Measurements from ENCODE around the gene TM4SF20.
A peak's percentile ranks its signal among the peaks of the same experiment; 100 is the strongest.

TM4SF20 gene

GRCh38 chr2:227407591-227408151 lies 28.6 kb upstream of the TM4SF20 start:
- Mint-ChIP-seq H3K27me3 (peaks cover 0 to 9% of the 10 kb centered on the region in 2 donors), H3K9me3 (no peaks in the 10 kb centered on the region), H3K27ac (no peak overlapping the region), H3K36me3 (ENCODE audit: insufficient read depth) (no peaks in the 10 kb centered on the region), H3K4me1 (ENCODE audit: low read depth in 2 of 2) (peaks cover 0 to 9% of the 10 kb centered on the region in 2 donors), H3K4me3 (no peak overlapping the region)
- ATAC-seq (replicated peaks) (no peak), DNase-seq (no peak)

- no peak for DNase-seq
Observed at GRCh38 chr2:227406177-227407031, 27.3 kb upstream of the TM4SF20 start.

GRCh38 chr2:227404585-227405271 lies 25.6 kb upstream of the TM4SF20 start:
- peak; percentile 24 for ATAC-seq (replicated peaks)
- Mint-ChIP-seq H3K27ac (no peak overlapping the region), H3K4me3 (no peak overlapping the region), H3K4me1 (ENCODE audit: low read depth in 2 of 2) (peaks cover 0 to 9% of the 10 kb centered on the region in 2 donors), H3K9me3 (no peaks in the 10 kb centered on the region), H3K27me3 (peaks cover 10 to 32% of the 10 kb centered on the region in 2 donors), H3K36me3 (ENCODE audit: insufficient read depth) (no peaks in the 10 kb centered on the region)
- no peak for DNase-seq

More at GRCh38 chr2:227406177-227407031, 27.3 kb upstream of the TM4SF20 start:
- H3K36me3 Mint-ChIP-seq (ENCODE audit: insufficient read depth) = no peaks in the 10 kb centered on the region
- peaks cover 0 to 9% of the 10 kb centered on the region in 2 donors for H3K4me1 Mint-ChIP-seq (ENCODE audit: low read depth in 2 of 2)
- H3K9me3 Mint-ChIP-seq = no peaks in the 10 kb centered on the region
- H3K27ac Mint-ChIP-seq = no peak overlapping the region
- no peak overlapping the region for H3K4me3 Mint-ChIP-seq
- ATAC-seq (replicated peaks) = no peak
- H3K27me3 Mint-ChIP-seq = peaks cover 5 to 19% of the 10 kb centered on the region in 2 donors

- DNase-seq (no peak), ATAC-seq (replicated peaks) (no peak)
- H3K9me3 Mint-ChIP-seq = no peaks in the 10 kb centered on the region
- H3K4me1 Mint-ChIP-seq (ENCODE audit: low read depth in 2 of 2) = peaks cover 0 to 9% of the 10 kb centered on the region in 2 donors
- H3K4me3 Mint-ChIP-seq = no peak overlapping the region
- no peaks in the 10 kb centered on the region for H3K36me3 Mint-ChIP-seq (ENCODE audit: insufficient read depth)
- H3K27me3 Mint-ChIP-seq = peaks cover 10 to 32% of the 10 kb centered on the region in 2 donors
- no peak overlapping the region for H3K27ac Mint-ChIP-seq
Observed at GRCh38 chr2:227402959-227403358, 23.9 kb upstream of the TM4SF20 start.

- no peaks in the 10 kb centered on the region for H3K36me3 Mint-ChIP-seq (ENCODE audit: insufficient read depth)
- no peaks in the 10 kb centered on the region for H3K9me3 Mint-ChIP-seq
- H3K4me3 Mint-ChIP-seq = no peak overlapping the region
- peaks cover 10 to 29% of the 10 kb centered on the region in 2 donors for H3K27me3 Mint-ChIP-seq
- peaks cover 0 to 9% of the 10 kb centered on the region in 2 donors for H3K4me1 Mint-ChIP-seq (ENCODE audit: low read depth in 2 of 2)
- DNase-seq (no peak), ATAC-seq (replicated peaks) (no peak)
- no peak overlapping the region for H3K27ac Mint-ChIP-seq
Observed at GRCh38 chr2:227402321-227402720, 23.2 kb upstream of the TM4SF20 start.

GRCh38 chr2:227401550-227401949 lies 22.4 kb upstream of the TM4SF20 start:
- peaks cover 0 to 9% of the 10 kb centered on the region in 2 donors for H3K4me1 Mint-ChIP-seq (ENCODE audit: low read depth in 2 of 2)
- no peaks in the 10 kb centered on the region for H3K36me3 Mint-ChIP-seq (ENCODE audit: insufficient read depth)
- ATAC-seq (replicated peaks) (no peak), DNase-seq (no peak)
- no peak overlapping the region for H3K27ac Mint-ChIP-seq
- no peaks in the 10 kb centered on the region for H3K9me3 Mint-ChIP-seq
- H3K27me3 Mint-ChIP-seq = peaks cover 10 to 36% of the 10 kb centered on the region in 2 donors
- H3K4me3 Mint-ChIP-seq = no peak overlapping the region

- no peak for ATAC-seq (replicated peaks)
- H3K27ac Mint-ChIP-seq = no peak overlapping the region
- no peak overlapping the region for H3K4me3 Mint-ChIP-seq
- DNase-seq = no peak
- peaks cover 10 to 36% of the 10 kb centered on the region in 2 donors for H3K27me3 Mint-ChIP-seq
- no peaks in the 10 kb centered on the region for H3K36me3 Mint-ChIP-seq (ENCODE audit: insufficient read depth)
- no peaks in the 10 kb centered on the region for H3K9me3 Mint-ChIP-seq
- H3K4me1 Mint-ChIP-seq (ENCODE audit: low read depth in 2 of 2) = no peaks in the 10 kb centered on the region
Observed at GRCh38 chr2:227398684-227399670, 19.9 kb upstream of the TM4SF20 start.

- Mint-ChIP-seq H3K4me1 (ENCODE audit: low read depth in 2 of 2) (no peaks in the 10 kb centered on the region), H3K27ac (no peak overlapping the region), H3K27me3 (peaks cover 10 to 41% of the 10 kb centered on the region in 2 donors), H3K4me3 (no peak overlapping the region), H3K9me3 (no peaks in the 10 kb centered on the region), H3K36me3 (ENCODE audit: insufficient read depth) (no peaks in the 10 kb centered on the region)
- no peak for ATAC-seq (replicated peaks)
- no peak for DNase-seq
Observed at GRCh38 chr2:227397562-227397961, 18.5 kb upstream of the TM4SF20 start.

- no peak overlapping the region for H3K27ac Mint-ChIP-seq
Observed at GRCh38 chr2:227395556-227395955, 16.4 kb upstream of the TM4SF20 start.

GRCh38 chr2:227394401-227394800 lies 15.3 kb upstream of the TM4SF20 start:
- DNase-seq = no peak
- no peak overlapping the region for H3K27ac Mint-ChIP-seq
- no peaks in the 10 kb centered on the region for H3K36me3 Mint-ChIP-seq (ENCODE audit: insufficient read depth)
- H3K9me3 Mint-ChIP-seq = no peaks in the 10 kb centered on the region
- no peak overlapping the region for H3K4me3 Mint-ChIP-seq
- no peak for ATAC-seq (replicated peaks)
- H3K27me3 Mint-ChIP-seq = peaks cover 0 to 41% of the 10 kb centered on the region in 2 donors
- no peaks in the 10 kb centered on the region for H3K4me1 Mint-ChIP-seq (ENCODE audit: low read depth in 2 of 2)

More at GRCh38 chr2:227395556-227395955, 16.4 kb upstream of the TM4SF20 start:
- no peak for ATAC-seq (replicated peaks)
- DNase-seq = no peak
- Mint-ChIP-seq H3K4me1 (ENCODE audit: low read depth in 2 of 2) (no peaks in the 10 kb centered on the region), H3K4me3 (no peak overlapping the region), H3K27me3 (peaks cover 0 to 44% of the 10 kb centered on the region in 2 donors), H3K9me3 (no peaks in the 10 kb centered on the region), H3K36me3 (ENCODE audit: insufficient read depth) (no peaks in the 10 kb centered on the region)

GRCh38 chr2:227390468-227391256 lies 11.6 kb upstream of the TM4SF20 start:
- H3K4me1 Mint-ChIP-seq (ENCODE audit: low read depth in 2 of 2) = peaks cover 0 to 4% of the 10 kb centered on the region in 2 donors
- H3K4me3 Mint-ChIP-seq = no peak overlapping the region
- no peaks in the 10 kb centered on the region for H3K36me3 Mint-ChIP-seq (ENCODE audit: insufficient read depth)
- DNase-seq (no peak), ATAC-seq (replicated peaks) (no peak)
- no peak overlapping the region for H3K27ac Mint-ChIP-seq
- H3K27me3 Mint-ChIP-seq = peaks cover 7 to 46% of the 10 kb centered on the region in 2 donors
- no peaks in the 10 kb centered on the region for H3K9me3 Mint-ChIP-seq

- DNase-seq = no peak
- ATAC-seq (replicated peaks) = no peak
- H3K4me3 Mint-ChIP-seq = no peak overlapping the region
Observed at GRCh38 chr2:227389661-227390060, 10.6 kb upstream of the TM4SF20 start.

More at GRCh38 chr2:227389661-227390060, 10.6 kb upstream of the TM4SF20 start:
- Mint-ChIP-seq H3K27me3 (peaks cover 11 to 52% of the 10 kb centered on the region in 2 donors), H3K9me3 (no peaks in the 10 kb centered on the region), H3K27ac (no peak overlapping the region), H3K4me1 (ENCODE audit: low read depth in 2 of 2) (peaks cover 0 to 4% of the 10 kb centered on the region in 2 donors), H3K36me3 (ENCODE audit: insufficient read depth) (no peaks in the 10 kb centered on the region)

Data from effector memory CD8-positive, alpha-beta T cell (primary cell).